ENCODE data around the gene TMEM26. TPM values are rescaled to one million over a fixed set of nuclear protein-coding genes. Genes with fewer than 3 reads are reported as not detected.

The TMEM26 gene
- total and polyA plus RNA-seq, 3 donors from 2014 or later: 13.0 to 14.9 (median 13.6) TPM

- no peak for DNase-seq
- H3K4me3 ChIP-seq: no peak overlapping the region
- intact Hi-C loops (cut with DNase I; ENCODE audit: low total_unique reads): no loop called here
- H3K27me3 ChIP-seq: no peaks in the 10 kb centered on the region
- H3K4me1 ChIP-seq: peaks cover 21% of the 10 kb centered on the region
- no peak for TF ChIP-seq POLR2A (IDR thresholded peaks at IDR 0.05)
- no peak for TF ChIP-seq CTCF (IDR thresholded peaks at IDR 0.05)
- 80 to 86% methylated on average over 6 of the region's 6 CpGs for WGBS, 2 donors
- H3K27ac ChIP-seq: peak overlapping the region in 1 of 2 donors; percentile 48
- no peaks in the 10 kb centered on the region for H3K36me3 ChIP-seq (ENCODE audit: low read depth, missing control alignments)
- no peaks in the 10 kb centered on the region for H3K9me3 ChIP-seq
These were observed 11.4 kb upstream of the TMEM26 start for GRCh38 chr10:61464461-61465170.

GRCh38 chr10:61463035-61463909, 10.1 kb upstream of the TMEM26 start:
- Histone ChIP-seq H3K4me3 (no peak overlapping the region), H3K27ac (peak overlapping the region in 1 of 2 donors; percentile 48), H3K9me3 (no peaks in the 10 kb centered on the region), H3K4me1 (peaks cover 21% of the 10 kb centered on the region), H3K36me3 (ENCODE audit: low read depth, missing control alignments) (no peaks in the 10 kb centered on the region), H3K27me3 (no peaks in the 10 kb centered on the region)
- 38 to 40% methylated on average over 5 of the region's 5 CpGs for WGBS, 2 donors
- TF ChIP-seq CTCF (IDR thresholded peaks at IDR 0.05) (no peak), POLR2A (IDR thresholded peaks at IDR 0.05) (no peak)
- intact Hi-C loops (cut with DNase I; ENCODE audit: low total_unique reads): no loop called here
- no peak for DNase-seq

GRCh38 chr10:61460835-61461234, 7.7 kb upstream of the TMEM26 start:
- Histone ChIP-seq H3K4me1 (peaks cover 21% of the 10 kb centered on the region), H3K27ac (no peak overlapping the region), H3K36me3 (ENCODE audit: low read depth, missing control alignments) (no peaks in the 10 kb centered on the region), H3K9me3 (no peaks in the 10 kb centered on the region), H3K4me3 (no peak overlapping the region), H3K27me3 (no peaks in the 10 kb centered on the region)
- DNase-seq: no peak
- TF ChIP-seq CTCF (IDR thresholded peaks at IDR 0.05) (no peak), POLR2A (IDR thresholded peaks at IDR 0.05) (no peak)
- intact Hi-C loops (cut with DNase I; ENCODE audit: low total_unique reads): no loop called here

DNA sequence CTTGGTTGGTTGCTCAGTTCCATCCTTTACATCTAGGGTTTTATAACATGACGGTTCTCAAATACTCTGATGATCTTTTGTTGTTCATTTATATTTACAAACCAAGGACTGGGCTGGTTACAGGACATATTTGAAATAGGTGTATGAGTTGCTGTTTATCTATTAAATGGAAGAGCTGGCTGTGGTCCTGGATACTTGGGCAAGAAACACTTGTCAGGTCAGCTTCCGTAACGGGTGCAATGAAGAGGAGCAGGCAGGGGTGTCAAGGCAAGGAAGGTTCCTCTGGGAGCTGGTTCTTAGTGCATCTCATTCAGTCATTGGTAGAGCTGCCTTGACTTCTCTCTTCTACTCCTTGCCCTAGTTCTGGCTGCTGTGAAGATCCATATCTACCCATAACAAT, 4.8 kb upstream of the TMEM26 start:
- H3K36me3 ChIP-seq (ENCODE audit: low read depth, missing control alignments): no peaks in the 10 kb centered on the region
- no peaks in the 10 kb centered on the region for H3K27me3 ChIP-seq
- no peak overlapping the region for H3K27ac ChIP-seq
- 76 to 90% methylated on average over 3 of the region's 3 CpGs for WGBS, 2 donors
- H3K9me3 ChIP-seq: no peaks in the 10 kb centered on the region
- DNase-seq: no peak
- TF ChIP-seq CTCF (IDR thresholded peaks at IDR 0.05): no peak
- no peak for TF ChIP-seq POLR2A (IDR thresholded peaks at IDR 0.05)
- H3K4me3 ChIP-seq: no peak overlapping the region
- peaks cover 8% of the 10 kb centered on the region for H3K4me1 ChIP-seq
- intact Hi-C loops (cut with DNase I; ENCODE audit: low total_unique reads): no loop called here
